A549 treated with RU486 at 1 μM for 4 hours (cell line): ENCODE measurements around the gene CD5L. TPM values are rescaled to one million over a fixed set of nuclear protein-coding genes. Genes with fewer than 3 reads are reported as not detected.

Experiments
- total RNA-seq: library from RNA; stranded (reverse); fragments of 200-300 nt; extraction: Qiagen RNA extraction; gene quantifications from 5 replicates; pipeline ENCODE4 v1.2.3, GENCODE V29; 2022; ENCODE audit warnings: low read depth

The CD5L gene
- total RNA-seq = not detected in 5 replicates

DNA sequence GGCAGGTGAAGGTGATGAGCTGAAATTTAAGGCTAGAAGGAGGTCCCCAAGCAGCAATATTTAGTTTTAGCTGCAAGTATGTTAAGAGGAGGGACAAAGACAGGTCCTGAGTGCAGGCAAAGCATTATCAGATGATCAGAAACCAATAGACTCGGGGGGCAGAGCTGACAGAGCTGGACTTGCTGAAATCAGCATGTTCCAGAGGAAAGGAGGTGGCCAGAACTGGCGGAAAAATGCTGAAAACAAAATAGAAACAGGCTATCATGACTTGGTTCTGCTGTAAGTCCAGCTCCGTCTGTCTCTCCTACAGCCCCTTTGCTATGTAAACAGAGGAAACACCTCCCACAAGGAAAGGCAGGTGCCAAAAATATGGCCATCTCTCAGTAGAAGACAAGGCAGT, at the start of gene CD5L:
Gene CD5L (minus strand): TSS at position 101 of the 400 bp plus-strand sequence. CDS start 107 bp downstream, outside the sequence.

DNA sequence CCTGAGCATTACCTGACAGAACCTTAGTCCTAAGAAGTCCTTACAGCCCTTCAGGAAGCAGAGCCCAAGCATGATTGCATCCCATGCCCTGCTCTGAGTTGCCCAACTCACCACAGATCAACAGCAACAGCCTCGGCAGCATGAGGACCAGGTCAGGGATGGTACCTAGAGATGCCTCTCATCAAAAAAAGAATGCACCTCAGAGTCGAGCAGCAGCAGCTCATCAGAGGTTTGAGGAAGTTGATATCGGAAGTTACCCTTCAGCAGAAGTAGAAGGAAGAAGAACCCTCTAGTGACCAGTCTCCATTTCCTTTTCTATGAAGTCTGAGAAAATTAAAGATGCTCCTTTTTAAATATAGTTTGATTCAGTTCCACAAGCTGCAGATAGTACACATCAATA, 21.7 kb downstream of the CD5L start, which contains the start of gene FCRL1:
Gene FCRL1 (minus strand): TSS at position 225 of the 400 bp plus-strand sequence. CDS start 83 bp downstream, at position 142.

Other genes with a start within 250 kb of the CD5L start
- not detected in 5 replicates for gene FCRL4, start 243.7 kb downstream of the CD5L start, total RNA-seq
- gene FCRL3, start 141.0 kb downstream of the CD5L start, total RNA-seq = not detected in 5 replicates
- gene FCRL2, start 64.7 kb downstream of the CD5L start, total RNA-seq = not detected in 5 replicates
- not detected in 5 replicates for gene FCRL1, start 21.7 kb downstream of the CD5L start, total RNA-seq
- 24.7 to 34.8 TPM (median 31.6 TPM) in 5 replicates for gene KIRREL1, start 151.8 kb upstream of the CD5L start, total RNA-seq